ENCODE data around the gene PRH2.
A peak's percentile ranks its signal among the peaks of the same experiment; 100 is the strongest.

Gene PRH2

GRCh38 chr12:10928746-10929286 is at the start of gene PRH2:
Gene PRH2 (plus strand): TSS chr12:10929236. CDS start chr12:10929274, 38 bp downstream.
- FAIRE-seq: no peak

GRCh38 chr12:10884086-10884725 is 44.8 kb upstream of the PRH2 start, which contains the start of gene PRH1:
Gene PRH1 (minus strand): TSS chr12:10884255. CDS start chr12:10884217, 38 bp downstream.
- no peak for FAIRE-seq

GRCh38 chr12:10889226-10889625 is 39.8 kb upstream of the PRH2 start:
- FAIRE-seq: no peak

GRCh38 chr12:10891937-10892336 is 37.1 kb upstream of the PRH2 start:
- no peak for FAIRE-seq

GRCh38 chr12:10896854-10897253 is 32.2 kb upstream of the PRH2 start:
- FAIRE-seq: no peak

GRCh38 chr12:10900530-10900929 is 28.5 kb upstream of the PRH2 start:
- no peak for FAIRE-seq

- FAIRE-seq: no peak
Measured at GRCh38 chr12:10900972-10901371, 28.1 kb upstream of the PRH2 start.

- FAIRE-seq: no peak
Measured at GRCh38 chr12:10901427-10901826, 27.6 kb upstream of the PRH2 start.

- FAIRE-seq: no peak
Measured at GRCh38 chr12:10904686-10905085, 24.4 kb upstream of the PRH2 start.

- no peak for FAIRE-seq
Measured at GRCh38 chr12:10909462-10909861, 19.6 kb upstream of the PRH2 start, which contains the start of gene TAS2R13. Gene TAS2R13 (minus strand): TSS chr12:10909562. CDS start chr12:10909298, 264 bp downstream.

- no peak for FAIRE-seq
Measured at GRCh38 chr12:10910380-10910779, 18.7 kb upstream of the PRH2 start.

- no peak for FAIRE-seq
Measured at GRCh38 chr12:10919809-10920208, 9.2 kb upstream of the PRH2 start.

- FAIRE-seq: no peak
Measured at GRCh38 chr12:10926269-10926668, 2.8 kb upstream of the PRH2 start.

- no peak for FAIRE-seq
Measured at GRCh38 chr12:10936506-10936905, 7.5 kb downstream of the PRH2 start.

GRCh38 chr12:10939163-10939562 is 10.1 kb downstream of the PRH2 start, which contains the start of gene TAS2R14:
Gene TAS2R14 (minus strand): TSS chr12:10939263. CDS start chr12:10939207, 56 bp downstream.
- FAIRE-seq: no peak

- no peak for FAIRE-seq
Measured at GRCh38 chr12:10940389-10940788, 11.4 kb downstream of the PRH2 start.

- peak; percentile 79 for FAIRE-seq
Measured at GRCh38 chr12:10941369-10941768, 12.3 kb downstream of the PRH2 start.

- FAIRE-seq: no peak
Measured at GRCh38 chr12:10941916-10942607, 13.0 kb downstream of the PRH2 start.

- no peak for FAIRE-seq
Measured at GRCh38 chr12:10943167-10943566, 14.1 kb downstream of the PRH2 start.

GRCh38 chr12:10952645-10953044 is 23.6 kb downstream of the PRH2 start:
- FAIRE-seq: no peak

GRCh38 chr12:10956085-10956484 is 27.0 kb downstream of the PRH2 start:
- no peak for FAIRE-seq

- no peak for FAIRE-seq
Measured at GRCh38 chr12:10957741-10958140, 28.7 kb downstream of the PRH2 start.

- FAIRE-seq: no peak
Measured at GRCh38 chr12:10959804-10960203, 30.8 kb downstream of the PRH2 start.

- FAIRE-seq: no peak
Measured at GRCh38 chr12:10960211-10960610, 31.2 kb downstream of the PRH2 start.

Measured in G401.6 (cell line).